Adrenal gland (tissue), 5 donors: Measurements from ENCODE around the gene KRT6C.

Experiments used
- POLR2A ChIP-seq, 2 donors: fragments of 450-650 bp; IDR thresholded peaks; one replicate each; pipeline ENCODE4 v1.6.1; 2017; ENCODE audit warnings: antibody characterized with exemption in 2 of 2, mild to moderate bottlenecking in 2 of 2, moderate library complexity in 1 of 2
- TF ChIP-seq, protein P1 (sequence below), 6 experiments: fragments of 450-650 bp in 4 of 6; fragments of 200-600 bp in 2 of 6; sonication (generic) in 1 of 6; IDR thresholded peaks; 1 replicate in 5 of 6; 2 replicates in 1 of 6; pipeline versions ENCODE4 v1.5.1 to v1.8.0; 2016 to 2021; ENCODE audit warnings: antibody characterized with exemption in 6 of 6, mild to moderate bottlenecking in 2 of 6, moderate library complexity in 1 of 6
- donor health status: DM: no; HTN: no; CAD: no.

GRCh38 chr12:52473768-52474167 lies at the start of gene KRT6C:
- TF ChIP-seq, protein P1, sequence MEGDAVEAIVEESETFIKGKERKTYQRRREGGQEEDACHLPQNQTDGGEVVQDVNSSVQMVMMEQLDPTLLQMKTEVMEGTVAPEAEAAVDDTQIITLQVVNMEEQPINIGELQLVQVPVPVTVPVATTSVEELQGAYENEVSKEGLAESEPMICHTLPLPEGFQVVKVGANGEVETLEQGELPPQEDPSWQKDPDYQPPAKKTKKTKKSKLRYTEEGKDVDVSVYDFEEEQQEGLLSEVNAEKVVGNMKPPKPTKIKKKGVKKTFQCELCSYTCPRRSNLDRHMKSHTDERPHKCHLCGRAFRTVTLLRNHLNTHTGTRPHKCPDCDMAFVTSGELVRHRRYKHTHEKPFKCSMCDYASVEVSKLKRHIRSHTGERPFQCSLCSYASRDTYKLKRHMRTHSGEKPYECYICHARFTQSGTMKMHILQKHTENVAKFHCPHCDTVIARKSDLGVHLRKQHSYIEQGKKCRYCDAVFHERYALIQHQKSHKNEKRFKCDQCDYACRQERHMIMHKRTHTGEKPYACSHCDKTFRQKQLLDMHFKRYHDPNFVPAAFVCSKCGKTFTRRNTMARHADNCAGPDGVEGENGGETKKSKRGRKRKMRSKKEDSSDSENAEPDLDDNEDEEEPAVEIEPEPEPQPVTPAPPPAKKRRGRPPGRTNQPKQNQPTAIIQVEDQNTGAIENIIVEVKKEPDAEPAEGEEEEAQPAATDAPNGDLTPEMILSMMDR (IDR thresholded peaks at IDR 0.05) = no peak
- no peak for TF ChIP-seq POLR2A (IDR thresholded peaks at IDR 0.05)
